Smooth muscle cell (in vitro differentiated cells): ENCODE data around the gene APC. TPM values are rescaled to one million over a fixed set of nuclear protein-coding genes. Genes with fewer than 3 reads are reported as not detected.

ENCODE experiments used
- DNase-seq: peaks from one replicate; lab custom pipeline; 2025; ENCODE audit not compliant: unreplicated experiment; lab: John Stamatoyannopoulos, UW
- H2AFZ ChIP-seq: fragments of 200-600 bp; sonication (generic); 2 replicates; pipeline ENCODE4 v1.6.0; 2016; ENCODE audit warnings: antibody characterized with exemption, low read depth, mild to moderate bottlenecking
- H3F3A ChIP-seq: fragments of 200-600 bp; sonication (generic); 2 replicates; pipeline ENCODE4 v1.6.0; 2017; ENCODE audit warnings: antibody characterized with exemption, low read depth
- H3K27ac ChIP-seq: fragments of 200-600 bp; sonication (generic); 2 replicates; pipeline ENCODE4 v1.5.1; 2016; ENCODE audit warnings: low read depth, mild to moderate bottlenecking
- H3K27me3 ChIP-seq: fragments of 200-600 bp; sonication (generic); 2 replicates; pipeline ENCODE4 v1.6.1; 2016; ENCODE audit warnings: low read depth, mild to moderate bottlenecking
- H3K36me3 ChIP-seq: fragments of 200-600 bp; sonication (generic); 2 replicates; pipeline ENCODE4 v1.5.1; 2016; ENCODE audit warnings: low read depth
- H3K4me1 ChIP-seq: fragments of 200-600 bp; sonication (generic); 2 replicates; pipeline ENCODE4 v1.5.1; 2016; ENCODE audit warnings: low read depth
- H3K4me2 ChIP-seq: fragments of 200-600 bp; sonication (generic); 2 replicates; pipeline ENCODE4 v1.6.0; 2016; ENCODE audit warnings: mild to moderate bottlenecking
- H3K4me3 ChIP-seq: fragments of 200-600 bp; sonication (generic); 2 replicates; pipeline ENCODE4 v1.5.1; 2016; ENCODE audit warnings: mild to moderate bottlenecking
- H3K79me2 ChIP-seq: fragments of 200-600 bp; sonication (generic); 2 replicates; pipeline ENCODE4 v1.6.0; 2016; ENCODE audit warnings: low read depth, mild to moderate bottlenecking
- H3K9ac ChIP-seq: fragments of 200-600 bp; sonication (generic); 2 replicates; pipeline ENCODE4 v1.6.0; 2016; ENCODE audit warnings: low read depth
- H3K9me3 ChIP-seq: fragments of 200-600 bp; sonication (generic); replicated peaks from 2 replicates; pipeline ENCODE4 v1.5.1; 2016; ENCODE audit warnings: low read depth
- H4K20me1 ChIP-seq: fragments of 200-600 bp; sonication (generic); 2 replicates; pipeline ENCODE4 v1.6.0; 2016; ENCODE audit warnings: low read depth
- WGBS: methylation state at CpG from one replicate; pipeline ENCODE4 v1.1.7; 2016; ENCODE audit warnings: low lambda C conversion rate; 5-methylcytosine and 5-hydroxymethylcytosine counted together
- polyA plus RNA-seq: library from polyadenylated mRNA; unstranded; fragments of >200 nt; fragmentation: Nextera tagmentation; extraction: Ambion mirVana; gene quantifications from 2 replicates; pipeline ENCODE4 v1.2.1, GENCODE V29; 2016
- total RNA-seq: library from RNA; depleted of rRNA; stranded (reverse); fragments of >200 nt; gene quantifications from 2 replicates; pipeline ENCODE4 v1.2.3, GENCODE V29; 2014
- TF ChIP-seq, protein P1 (sequence below): fragments of 200-600 bp; sonication (generic); IDR thresholded peaks from 2 replicates; pipeline ENCODE4 v1.5.1; 2017; ENCODE audit warnings: borderline replicate concordance, mild to moderate bottlenecking, antibody characterized with exemption; ENCODE audit not compliant: insufficient read depth, poor library complexity, severe bottlenecking

The APC gene
- total and polyA plus RNA-seq, 2 experiments from 2014 or later = 9.1 to 36.7 TPM

DNA sequence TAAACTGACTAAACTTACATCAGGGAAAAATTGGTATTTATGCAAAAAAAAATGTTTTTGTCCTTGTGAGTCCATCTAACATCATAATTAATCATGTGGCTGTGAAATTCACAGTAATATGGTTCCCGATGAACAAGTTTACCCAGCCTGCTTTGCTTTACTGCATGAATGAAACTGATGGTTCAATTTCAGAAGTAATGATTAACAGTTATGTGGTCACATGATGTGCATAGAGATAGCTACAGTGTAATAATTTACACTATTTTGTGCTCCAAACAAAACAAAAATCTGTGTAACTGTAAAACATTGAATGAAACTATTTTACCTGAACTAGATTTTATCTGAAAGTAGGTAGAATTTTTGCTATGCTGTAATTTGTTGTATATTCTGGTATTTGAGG, 106.8 kb downstream of the APC start:
- Histone ChIP-seq H3K27me3 (no peaks in the 10 kb centered on the region), H3K9me3 (no peaks in the 10 kb centered on the region), H3F3A (no peaks in the 10 kb centered on the region), H3K4me1 (no peaks in the 10 kb centered on the region), H3K4me3 (no peak overlapping the region), H3K9ac (no peak overlapping the region), H3K27ac (no peak overlapping the region), H3K36me3 (no peaks in the 10 kb centered on the region), H4K20me1 (no peaks in the 10 kb centered on the region), H3K4me2 (no peak overlapping the region), H3K79me2 (no peaks in the 10 kb centered on the region), H2AFZ (no peak overlapping the region)
- no peak for DNase-seq
- TF ChIP-seq, protein P1, sequence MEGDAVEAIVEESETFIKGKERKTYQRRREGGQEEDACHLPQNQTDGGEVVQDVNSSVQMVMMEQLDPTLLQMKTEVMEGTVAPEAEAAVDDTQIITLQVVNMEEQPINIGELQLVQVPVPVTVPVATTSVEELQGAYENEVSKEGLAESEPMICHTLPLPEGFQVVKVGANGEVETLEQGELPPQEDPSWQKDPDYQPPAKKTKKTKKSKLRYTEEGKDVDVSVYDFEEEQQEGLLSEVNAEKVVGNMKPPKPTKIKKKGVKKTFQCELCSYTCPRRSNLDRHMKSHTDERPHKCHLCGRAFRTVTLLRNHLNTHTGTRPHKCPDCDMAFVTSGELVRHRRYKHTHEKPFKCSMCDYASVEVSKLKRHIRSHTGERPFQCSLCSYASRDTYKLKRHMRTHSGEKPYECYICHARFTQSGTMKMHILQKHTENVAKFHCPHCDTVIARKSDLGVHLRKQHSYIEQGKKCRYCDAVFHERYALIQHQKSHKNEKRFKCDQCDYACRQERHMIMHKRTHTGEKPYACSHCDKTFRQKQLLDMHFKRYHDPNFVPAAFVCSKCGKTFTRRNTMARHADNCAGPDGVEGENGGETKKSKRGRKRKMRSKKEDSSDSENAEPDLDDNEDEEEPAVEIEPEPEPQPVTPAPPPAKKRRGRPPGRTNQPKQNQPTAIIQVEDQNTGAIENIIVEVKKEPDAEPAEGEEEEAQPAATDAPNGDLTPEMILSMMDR = no peak
- 100% methylated on average over 1 of the region's 1 CpG for WGBS

DNA sequence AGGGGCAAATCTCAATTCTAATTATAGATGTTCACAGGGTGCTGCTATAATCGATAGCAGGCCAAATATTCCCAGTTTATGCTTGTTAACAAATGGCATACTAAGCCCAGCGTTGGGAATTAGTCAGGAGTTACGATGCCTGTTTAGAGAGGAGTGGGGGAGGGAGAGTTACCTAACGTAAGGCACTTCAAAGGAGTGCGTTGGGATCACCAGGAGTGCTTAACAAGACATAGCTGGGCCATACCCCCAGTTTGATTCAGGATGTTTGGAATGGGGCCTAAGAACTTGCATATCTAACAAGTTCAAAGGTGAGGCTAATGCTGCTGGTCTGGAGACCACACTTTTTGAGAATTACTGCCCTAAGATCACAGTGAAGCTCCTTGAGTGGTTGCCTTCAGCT, 108.9 kb downstream of the APC start:
- no peak overlapping the region for H3K9ac ChIP-seq
- no peak overlapping the region for H3K4me2 ChIP-seq
- no peaks in the 10 kb centered on the region for H3K4me1 ChIP-seq
- 71% methylated on average over 5 of the region's 5 CpGs for WGBS
- no peaks in the 10 kb centered on the region for H3F3A ChIP-seq
- TF ChIP-seq, protein P1 = no peak
- H3K79me2 ChIP-seq = no peaks in the 10 kb centered on the region
- no peaks in the 10 kb centered on the region for H3K36me3 ChIP-seq
- H3K27ac ChIP-seq = no peak overlapping the region
- H2AFZ ChIP-seq = no peak overlapping the region
- H3K9me3 ChIP-seq = no peaks in the 10 kb centered on the region
- no peak overlapping the region for H3K4me3 ChIP-seq
- no peaks in the 10 kb centered on the region for H4K20me1 ChIP-seq
- no peak for DNase-seq
- H3K27me3 ChIP-seq = no peaks in the 10 kb centered on the region

DNA sequence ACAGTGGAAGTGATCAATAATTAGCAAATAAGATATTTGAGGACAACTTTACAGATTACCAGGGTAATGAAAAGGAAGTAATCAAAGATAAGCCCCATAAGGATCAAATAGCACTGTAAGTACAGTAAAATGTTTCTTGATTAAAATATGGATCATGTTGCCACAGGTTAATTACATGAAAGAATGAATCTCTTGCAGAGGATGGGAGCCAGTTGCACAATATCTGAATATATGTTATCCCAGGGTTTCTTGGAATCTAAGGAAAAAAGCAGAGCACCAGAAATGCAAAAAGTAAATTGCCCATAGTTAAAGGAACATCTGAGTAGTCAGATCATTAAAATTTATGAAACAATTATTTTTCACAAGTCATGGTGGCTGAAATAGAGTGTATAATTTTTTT, 109.6 kb downstream of the APC start:
- H3K79me2 ChIP-seq = no peaks in the 10 kb centered on the region
- no peaks in the 10 kb centered on the region for H3F3A ChIP-seq
- H3K27me3 ChIP-seq = no peaks in the 10 kb centered on the region
- H3K9ac ChIP-seq = no peak overlapping the region
- no peaks in the 10 kb centered on the region for H4K20me1 ChIP-seq
- no peaks in the 10 kb centered on the region for H3K9me3 ChIP-seq
- H3K27ac ChIP-seq = no peak overlapping the region
- no peak overlapping the region for H3K4me3 ChIP-seq
- H3K4me2 ChIP-seq = no peak overlapping the region
- H2AFZ ChIP-seq = no peak overlapping the region
- DNase-seq = no peak
- TF ChIP-seq, protein P1 = no peak
- H3K4me1 ChIP-seq = no peaks in the 10 kb centered on the region
- H3K36me3 ChIP-seq = no peaks in the 10 kb centered on the region

DNA sequence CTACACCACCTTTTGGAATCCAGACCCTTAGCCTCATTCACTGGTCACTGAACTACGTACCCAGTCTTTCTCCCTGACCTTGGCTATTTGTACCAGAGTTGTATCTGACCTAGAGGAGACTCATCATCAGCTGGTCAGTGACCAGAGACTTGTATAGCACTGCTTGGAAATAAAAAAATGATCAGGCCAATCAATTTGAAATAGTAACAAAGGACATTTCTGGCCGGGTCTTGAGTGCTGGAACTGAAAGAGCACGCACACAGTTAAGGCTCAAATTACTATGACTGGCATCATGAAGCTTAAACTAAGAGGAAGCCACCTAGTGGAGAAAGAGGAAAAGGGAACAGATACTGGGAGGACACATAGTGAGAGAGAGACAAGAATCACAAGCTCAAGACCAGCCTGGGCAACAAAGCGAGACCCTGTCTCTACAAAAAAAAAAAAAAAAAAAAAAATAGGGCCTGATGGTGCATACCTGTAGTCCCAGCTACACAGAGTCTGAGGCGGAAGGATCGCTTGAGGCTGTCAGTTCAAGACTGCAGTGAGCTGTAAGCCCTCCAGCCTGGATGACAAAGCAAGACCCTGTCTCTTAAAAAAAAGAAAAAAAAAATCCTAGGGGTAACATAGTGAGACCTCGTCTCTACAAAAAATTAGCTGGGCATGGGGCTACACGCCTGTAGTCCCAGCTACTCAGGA, 110.6 kb downstream of the APC start:
- no peaks in the 10 kb centered on the region for H3K79me2 ChIP-seq
- H3K9ac ChIP-seq = no peak overlapping the region
- H3K4me1 ChIP-seq = no peaks in the 10 kb centered on the region
- no peak for DNase-seq
- no peaks in the 10 kb centered on the region for H3K36me3 ChIP-seq
- no peaks in the 10 kb centered on the region for H4K20me1 ChIP-seq
- peak overlapping the region; percentile 29 for H3K4me3 ChIP-seq
- no peaks in the 10 kb centered on the region for H3K27me3 ChIP-seq
- TF ChIP-seq, protein P1 = peak; percentile 67
- no peak overlapping the region for H2AFZ ChIP-seq
- H3F3A ChIP-seq = no peaks in the 10 kb centered on the region
- WGBS = 50% methylated on average over 8 of the region's 8 CpGs
- no peaks in the 10 kb centered on the region for H3K9me3 ChIP-seq
- peak overlapping the region; percentile 80 for H3K4me2 ChIP-seq
- no peak overlapping the region for H3K27ac ChIP-seq
